Measurements from ENCODE around the gene YOD1. TPM values are rescaled to one million over a fixed set of nuclear protein-coding genes. Genes with fewer than 3 reads are reported as not detected.

Gene YOD1
- polyA plus RNA-seq, 1 donor (not counting 4 experiments of a cell fraction or from before 2014, with no cell fraction given), result 5.2 TPM

DNA sequence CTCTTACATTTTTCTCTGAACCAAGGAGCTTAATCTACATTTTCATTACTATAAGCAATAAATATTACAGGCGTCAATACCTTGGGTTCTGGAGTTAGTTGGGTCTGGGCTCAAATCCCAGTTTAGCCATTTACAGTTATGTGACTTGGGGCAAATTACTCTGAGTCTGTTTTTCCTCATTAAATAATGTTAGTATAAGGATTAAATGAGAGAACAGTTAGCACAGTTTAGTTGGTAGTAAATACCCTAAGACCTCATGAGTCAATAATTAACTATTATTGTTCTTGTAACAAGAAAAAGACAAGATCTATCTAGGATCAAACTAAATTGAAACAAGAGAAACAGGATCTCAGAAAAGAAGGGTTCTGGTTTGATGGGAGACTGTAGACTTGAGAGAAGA, 23.1 kb downstream of the YOD1 start:
- H3K9me1 ChIP-seq (ENCODE audit: control insufficient read depth, extremely low read depth, insufficient read depth, low read length), result no peaks in the 10 kb centered on the region
- peaks cover 76% of the 10 kb centered on the region for H3K79me2 ChIP-seq (ENCODE audit: control insufficient read depth, insufficient read depth, low read length)
- no peak for TF ChIP-seq EZH2 (IDR thresholded peaks at IDR 0.05; ENCODE audit: low read length)
- TF ChIP-seq, protein P1, sequence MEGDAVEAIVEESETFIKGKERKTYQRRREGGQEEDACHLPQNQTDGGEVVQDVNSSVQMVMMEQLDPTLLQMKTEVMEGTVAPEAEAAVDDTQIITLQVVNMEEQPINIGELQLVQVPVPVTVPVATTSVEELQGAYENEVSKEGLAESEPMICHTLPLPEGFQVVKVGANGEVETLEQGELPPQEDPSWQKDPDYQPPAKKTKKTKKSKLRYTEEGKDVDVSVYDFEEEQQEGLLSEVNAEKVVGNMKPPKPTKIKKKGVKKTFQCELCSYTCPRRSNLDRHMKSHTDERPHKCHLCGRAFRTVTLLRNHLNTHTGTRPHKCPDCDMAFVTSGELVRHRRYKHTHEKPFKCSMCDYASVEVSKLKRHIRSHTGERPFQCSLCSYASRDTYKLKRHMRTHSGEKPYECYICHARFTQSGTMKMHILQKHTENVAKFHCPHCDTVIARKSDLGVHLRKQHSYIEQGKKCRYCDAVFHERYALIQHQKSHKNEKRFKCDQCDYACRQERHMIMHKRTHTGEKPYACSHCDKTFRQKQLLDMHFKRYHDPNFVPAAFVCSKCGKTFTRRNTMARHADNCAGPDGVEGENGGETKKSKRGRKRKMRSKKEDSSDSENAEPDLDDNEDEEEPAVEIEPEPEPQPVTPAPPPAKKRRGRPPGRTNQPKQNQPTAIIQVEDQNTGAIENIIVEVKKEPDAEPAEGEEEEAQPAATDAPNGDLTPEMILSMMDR (optimal IDR thresholded peaks at IDR 0.05 in 1 of 3, IDR thresholded peaks at IDR 0.05 in 1 of 3, conservative IDR thresholded peaks at IDR 0.05 in 1 of 3; ENCODE audit: extremely low read depth in 1 of 3, insufficient read depth in 2 of 3, low read length in 3 of 3), result no peak
- peak overlapping the region; percentile 93 for H3K9ac ChIP-seq (ENCODE audit: control insufficient read depth, extremely low read depth, insufficient read depth, low read length)
- H3K36me3 ChIP-seq (ENCODE audit: control insufficient read depth in 2 of 2, extremely low read depth in 1 of 2, insufficient read depth in 2 of 2, low read length in 2 of 2), result peaks cover 13 to 53% of the 10 kb centered on the region in 2 experiments
- peak overlapping the region; percentile 99 for H3K27ac ChIP-seq (ENCODE audit: control insufficient read depth, insufficient read depth, low read length)
- dilution Hi-C loops (cut with MboI; ENCODE audit: extremely low pct_ligation_motif_present, low sequenced_read_pairs), result no loop called here
- no peaks in the 10 kb centered on the region for H3K27me3 ChIP-seq (ENCODE audit: control insufficient read depth, extremely low read depth, insufficient read depth, low read length)
- H3K4me3 ChIP-seq (ENCODE audit: control insufficient read depth in 2 of 3, extremely low read depth in 1 of 3, insufficient read depth in 2 of 3, low read depth in 1 of 3, low read length in 3 of 3), result peak overlapping the region; percentile 70 to 94 (median 81)
- FAIRE-seq (no peak), DNase-seq (ENCODE audit: low read depth, low spot score) (no peak)
- H4K20me1 ChIP-seq (ENCODE audit: control insufficient read depth, extremely low read depth, insufficient read depth, low read length), result no peaks in the 10 kb centered on the region
- peak overlapping the region; percentile 98 for H3K4me2 ChIP-seq (ENCODE audit: control insufficient read depth, extremely low read depth, insufficient read depth, low read depth, low read length)
- H3K4me1 ChIP-seq (ENCODE audit: control insufficient read depth, extremely low read depth, insufficient read depth, low read length), result peaks cover 76% of the 10 kb centered on the region
- H3K9me3 ChIP-seq (ENCODE audit: control insufficient read depth, low read depth, low read length), result no peaks in the 10 kb centered on the region
- no peak overlapping the region for H2AFZ ChIP-seq (ENCODE audit: control insufficient read depth, low read length)

DNA sequence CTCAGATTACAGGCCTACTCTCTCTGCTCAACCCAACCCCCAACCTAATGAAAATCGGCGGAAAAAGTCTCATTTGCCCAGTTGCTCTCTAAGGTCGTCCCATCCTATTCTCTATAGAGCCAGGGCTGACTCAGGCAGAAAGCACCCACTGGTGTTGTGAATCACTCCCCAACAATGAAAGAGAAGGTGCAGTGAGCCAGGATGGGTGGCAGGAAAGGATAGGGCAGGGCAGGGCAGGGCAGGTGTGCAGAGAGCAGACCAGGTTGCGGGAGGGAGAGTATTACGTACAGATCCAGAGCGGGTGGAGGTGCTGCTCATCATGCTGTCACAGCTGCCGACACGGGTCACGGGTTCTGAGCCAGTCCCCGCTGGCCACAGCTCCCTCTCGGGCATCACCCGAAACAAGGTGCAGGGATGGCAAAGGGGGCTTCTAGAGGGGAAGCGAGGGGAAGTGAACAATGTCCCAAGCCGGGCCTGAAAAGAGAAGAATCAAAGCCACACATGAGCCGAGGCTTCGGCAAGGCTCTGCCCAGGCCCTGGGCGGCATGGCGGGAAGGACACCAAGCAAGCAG, 23.7 kb downstream of the YOD1 start:
- DNase-seq (ENCODE audit: low read depth, low spot score) (peak; percentile 91), FAIRE-seq (peak; percentile 83)
- peak overlapping the region; percentile 99 for H3K27ac ChIP-seq (ENCODE audit: control insufficient read depth, insufficient read depth, low read length)
- peak overlapping the region; percentile 98 for H3K4me2 ChIP-seq (ENCODE audit: control insufficient read depth, extremely low read depth, insufficient read depth, low read depth, low read length)
- no peak overlapping the region for H2AFZ ChIP-seq (ENCODE audit: control insufficient read depth, low read length)
- no peaks in the 10 kb centered on the region for H4K20me1 ChIP-seq (ENCODE audit: control insufficient read depth, extremely low read depth, insufficient read depth, low read length)
- peaks cover 19 to 58% of the 10 kb centered on the region in 2 experiments for H3K36me3 ChIP-seq (ENCODE audit: control insufficient read depth in 2 of 2, extremely low read depth in 1 of 2, insufficient read depth in 2 of 2, low read length in 2 of 2)
- peak overlapping the region; percentile 93 for H3K9ac ChIP-seq (ENCODE audit: control insufficient read depth, extremely low read depth, insufficient read depth, low read length)
- peaks cover 74% of the 10 kb centered on the region for H3K79me2 ChIP-seq (ENCODE audit: control insufficient read depth, insufficient read depth, low read length)
- no peaks in the 10 kb centered on the region for H3K9me3 ChIP-seq (ENCODE audit: control insufficient read depth, low read depth, low read length)
- H3K27me3 ChIP-seq (ENCODE audit: control insufficient read depth, extremely low read depth, insufficient read depth, low read length), result no peaks in the 10 kb centered on the region
- H3K4me3 ChIP-seq (ENCODE audit: control insufficient read depth in 2 of 3, extremely low read depth in 1 of 3, insufficient read depth in 2 of 3, low read depth in 1 of 3, low read length in 3 of 3), result peak overlapping the region; percentile 70 to 94 (median 81)
- no peaks in the 10 kb centered on the region for H3K9me1 ChIP-seq (ENCODE audit: control insufficient read depth, extremely low read depth, insufficient read depth, low read length)
- dilution Hi-C loops (cut with MboI; ENCODE audit: extremely low pct_ligation_motif_present, low sequenced_read_pairs), result no loop called here
- peaks cover 81% of the 10 kb centered on the region for H3K4me1 ChIP-seq (ENCODE audit: control insufficient read depth, extremely low read depth, insufficient read depth, low read length)
- no peak for TF ChIP-seq EZH2 (IDR thresholded peaks at IDR 0.05; ENCODE audit: low read length)
- TF ChIP-seq, protein P1 (optimal IDR thresholded peaks at IDR 0.05 in 1 of 3, IDR thresholded peaks at IDR 0.05 in 1 of 3, conservative IDR thresholded peaks at IDR 0.05 in 1 of 3; ENCODE audit: extremely low read depth in 1 of 3, insufficient read depth in 2 of 3, low read length in 3 of 3), result peak in 1 of 3 experiments; percentile 4

All from keratinocyte (primary cell).